Measurements from ENCODE around the gene XRCC4.
"Not testable (repeated sequence)": the region's sequence is repeated elsewhere in the genome, so short reads cannot be mapped to it uniquely, and the experiment has no call there.

The XRCC4 gene

GRCh38 chr5:83184534-83184933, 107.2 kb downstream of the XRCC4 start:
- DNase-seq (ENCODE audit: low read depth), result no peak

GRCh38 chr5:83192947-83193346, 115.6 kb downstream of the XRCC4 start:
- DNase-seq (ENCODE audit: low read depth), result no peak

GRCh38 chr5:83197326-83197967, 120.1 kb downstream of the XRCC4 start:
- DNase-seq (ENCODE audit: low read depth), result no peak

- DNase-seq (ENCODE audit: low read depth), result no peak
Measured at GRCh38 chr5:83199126-83199525, 121.8 kb downstream of the XRCC4 start.

- DNase-seq (ENCODE audit: low read depth), result no peak
Measured at GRCh38 chr5:83204651-83205050, 127.3 kb downstream of the XRCC4 start.

- no peak for DNase-seq (ENCODE audit: low read depth)
Measured at GRCh38 chr5:83209963-83210362, 132.6 kb downstream of the XRCC4 start.

GRCh38 chr5:83219077-83219476, 141.7 kb downstream of the XRCC4 start:
- no peak for DNase-seq (ENCODE audit: low read depth)

- no peak for DNase-seq (ENCODE audit: low read depth)
Measured at GRCh38 chr5:83219495-83219894, 142.1 kb downstream of the XRCC4 start.

GRCh38 chr5:83220331-83220730, 143.0 kb downstream of the XRCC4 start:
- no peak for DNase-seq (ENCODE audit: low read depth)

- no peak for DNase-seq (ENCODE audit: low read depth)
Measured at GRCh38 chr5:83222906-83223305, 145.6 kb downstream of the XRCC4 start.

GRCh38 chr5:83227611-83228010, 150.3 kb downstream of the XRCC4 start:
- DNase-seq (ENCODE audit: low read depth), result peak; percentile 15

- no peak for DNase-seq (ENCODE audit: low read depth)
Measured at GRCh38 chr5:83230511-83230910, 153.2 kb downstream of the XRCC4 start.

GRCh38 chr5:83244516-83244915, 167.2 kb downstream of the XRCC4 start:
- DNase-seq (ENCODE audit: low read depth), result no peak

GRCh38 chr5:83245037-83245436, 167.7 kb downstream of the XRCC4 start:
- no peak for DNase-seq (ENCODE audit: low read depth)

GRCh38 chr5:83246071-83246470, 168.7 kb downstream of the XRCC4 start:
- no peak for DNase-seq (ENCODE audit: low read depth)

- DNase-seq (ENCODE audit: low read depth), result no peak
Measured at GRCh38 chr5:83249156-83249555, 171.8 kb downstream of the XRCC4 start.

GRCh38 chr5:83251849-83252248, 174.5 kb downstream of the XRCC4 start:
- no peak for DNase-seq (ENCODE audit: low read depth)

GRCh38 chr5:83253720-83254119, 176.4 kb downstream of the XRCC4 start:
- DNase-seq (ENCODE audit: low read depth), result no peak

GRCh38 chr5:83255268-83255667, 177.9 kb downstream of the XRCC4 start:
- DNase-seq (ENCODE audit: low read depth), result peak; percentile 15

- no peak for DNase-seq (ENCODE audit: low read depth)
Measured at GRCh38 chr5:83256091-83256780, 178.9 kb downstream of the XRCC4 start.

GRCh38 chr5:83257684-83258083, 180.3 kb downstream of the XRCC4 start:
- not testable (repeated sequence) for DNase-seq (ENCODE audit: low read depth)

- no peak for DNase-seq (ENCODE audit: low read depth)
Measured at GRCh38 chr5:83265318-83265717, 188.0 kb downstream of the XRCC4 start.

GRCh38 chr5:83270311-83270710, 193.0 kb downstream of the XRCC4 start:
- no peak for DNase-seq (ENCODE audit: low read depth)

- DNase-seq (ENCODE audit: low read depth), result no peak
Measured at GRCh38 chr5:83277154-83277553, 199.8 kb downstream of the XRCC4 start.

Measured in non-pigmented ciliary epithelial cell (primary cell).